ENCODE measurements around the gene PCDHB13. TPM values are rescaled to one million over a fixed set of nuclear protein-coding genes. Genes with fewer than 3 reads are reported as not detected.
"Not testable (repeated sequence)": the region's sequence is repeated elsewhere in the genome, so short reads cannot be mapped to it uniquely, and the experiment has no call there.

PCDHB13 gene
- not detected in 2 replicates for total RNA-seq (2014; rRNA removed; shearing (Covaris generic))

DNA sequence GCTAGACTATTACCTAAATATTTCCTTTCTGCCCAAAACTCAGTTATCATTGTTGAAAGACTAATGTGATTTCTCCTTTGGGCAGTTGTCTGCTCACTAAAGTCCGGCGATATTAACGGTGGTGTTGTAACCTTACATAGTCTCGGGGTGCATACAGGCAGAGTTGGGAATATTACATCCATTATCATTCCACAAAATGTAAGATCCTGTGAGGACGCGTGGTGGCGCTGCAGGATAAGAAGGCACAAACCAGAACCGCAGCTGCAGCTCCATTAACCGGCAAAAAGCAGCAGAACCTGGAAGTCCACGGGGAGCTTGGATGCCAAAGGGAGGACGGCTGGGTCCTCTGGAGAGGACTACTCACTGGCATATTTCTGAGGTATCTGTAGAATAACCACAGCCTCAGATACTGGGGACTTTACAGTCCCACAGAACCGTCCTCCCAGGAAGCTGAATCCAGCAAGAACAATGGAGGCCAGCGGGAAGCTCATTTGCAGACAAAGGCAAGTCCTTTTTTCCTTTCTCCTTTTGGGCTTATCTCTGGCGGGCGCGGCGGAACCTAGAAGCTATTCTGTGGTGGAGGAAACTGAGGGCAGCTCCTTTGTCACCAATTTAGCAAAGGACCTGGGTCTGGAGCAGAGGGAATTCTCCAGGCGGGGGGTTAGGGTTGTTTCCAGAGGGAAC, at the start of gene PCDHB13:
Gene PCDHB13 (plus strand): TSS at position 264 of the 684 bp plus-strand sequence. CDS start 205 bp downstream, at position 469.
- peak; percentile 17 for DNase-seq (ENCODE audit: low spot score)
- in situ Hi-C loops (cut with HindIII; ENCODE audit: low sequenced_read_pairs): not testable (repeated sequence)

DNA sequence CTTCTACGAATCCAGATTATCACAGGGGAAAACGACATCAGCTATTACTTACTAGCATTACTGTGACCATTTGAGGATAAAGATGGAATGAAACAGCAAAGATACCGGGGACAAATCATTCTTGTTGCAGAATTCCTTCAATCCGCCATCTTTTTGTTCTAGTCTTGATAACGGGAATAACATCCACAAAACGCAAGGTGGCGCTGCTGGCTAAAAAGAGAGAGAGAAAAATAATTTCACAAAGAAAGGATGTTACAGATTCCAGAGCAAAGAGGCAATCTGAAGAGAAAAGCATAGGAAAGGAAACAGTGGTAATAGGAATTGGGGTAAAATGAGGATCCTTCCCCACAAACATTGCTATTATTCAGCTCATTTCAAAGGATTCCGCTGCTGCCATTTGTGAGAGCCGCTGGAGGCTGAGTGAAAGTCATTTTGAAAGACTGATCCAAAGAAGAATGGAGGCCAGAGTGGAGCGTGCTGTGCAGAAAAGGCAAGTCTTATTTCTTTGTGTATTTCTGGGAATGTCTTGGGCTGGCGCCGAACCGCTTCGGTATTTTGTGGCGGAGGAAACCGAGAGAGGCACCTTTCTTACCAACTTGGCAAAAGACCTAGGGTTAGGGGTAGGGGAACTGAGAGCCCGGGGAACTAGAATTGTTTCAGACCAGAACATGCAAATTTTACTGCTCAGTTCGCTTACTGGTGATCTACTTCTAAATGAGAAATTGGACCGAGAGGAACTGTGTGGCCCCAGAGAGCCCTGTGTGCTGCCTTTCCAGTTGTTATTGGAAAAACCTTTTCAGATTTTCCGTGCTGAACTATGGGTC, 41.1 kb upstream of the PCDHB13 start, which contains the start of gene PCDHB7:
Gene PCDHB7 (plus strand): TSS at position 264 of the 824 bp plus-strand sequence. CDS start 192 bp downstream, at position 456.
- in situ Hi-C loops (cut with HindIII; ENCODE audit: low sequenced_read_pairs): no loop called here
- peak; percentile 30 for DNase-seq (ENCODE audit: low spot score)

DNA sequence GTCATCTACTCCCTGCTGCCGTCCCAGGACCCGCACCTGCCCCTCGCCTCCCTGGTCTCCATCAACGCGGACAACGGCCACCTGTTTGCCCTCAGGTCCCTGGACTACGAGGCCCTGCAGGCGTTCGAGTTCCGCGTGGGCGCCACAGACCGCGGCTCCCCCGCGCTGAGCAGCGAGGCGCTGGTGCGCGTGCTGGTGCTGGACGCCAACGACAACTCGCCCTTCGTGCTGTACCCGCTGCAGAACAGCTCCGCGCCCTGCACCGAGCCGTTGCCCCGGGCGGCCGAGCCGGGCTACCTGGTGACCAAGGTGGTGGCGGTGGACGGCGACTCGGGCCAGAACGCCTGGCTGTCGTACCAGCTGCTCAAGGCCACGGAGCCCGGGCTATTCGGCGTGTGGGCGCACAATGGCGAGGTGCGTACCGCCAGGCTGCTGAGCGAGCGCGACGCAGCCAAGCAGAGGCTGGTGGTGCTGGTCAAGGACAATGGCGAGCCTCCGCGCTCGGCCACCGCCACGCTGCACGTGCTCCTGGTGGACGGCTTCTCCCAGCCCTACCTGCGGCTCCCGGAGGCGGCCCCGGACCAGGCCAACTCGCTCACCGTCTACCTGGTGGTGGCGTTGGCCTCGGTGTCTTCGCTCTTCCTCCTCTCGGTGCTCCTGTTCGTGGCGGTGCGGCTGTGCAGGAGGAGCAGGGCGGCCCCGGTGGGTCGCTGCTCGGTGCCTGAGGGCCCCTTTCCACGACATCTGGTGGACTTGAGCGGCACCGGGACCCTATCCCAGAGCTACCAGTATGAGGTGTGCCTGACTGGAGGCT, 39.2 kb upstream of the PCDHB13 start:
- in situ Hi-C loops (cut with HindIII; ENCODE audit: low sequenced_read_pairs): loop anchor here (25.0 kb wide), 1 partner anchor 388 kb away; no protein-coding TSS in a partner anchor
- DNase-seq (ENCODE audit: low spot score): not testable (repeated sequence)

DNA sequence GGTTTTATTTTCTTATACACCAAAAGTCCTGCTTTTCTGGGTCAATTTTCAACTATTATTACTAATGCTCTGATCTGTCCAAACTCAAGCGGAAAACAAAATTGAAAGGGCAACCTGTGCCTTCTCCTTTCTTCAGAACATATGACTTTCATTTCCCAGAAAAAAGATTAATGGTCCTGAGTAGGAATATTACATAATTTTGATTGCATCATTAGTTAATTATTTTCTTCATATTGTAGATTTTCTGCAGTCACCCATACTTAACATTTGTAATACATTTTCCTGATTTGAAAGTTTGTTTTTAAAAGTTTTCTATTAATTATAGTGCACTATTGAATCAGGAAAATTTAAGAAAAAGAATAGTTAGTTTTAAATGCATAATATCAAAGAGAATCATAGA, 37.8 kb upstream of the PCDHB13 start:
- no peak for DNase-seq (ENCODE audit: low spot score)
- in situ Hi-C loops (cut with HindIII; ENCODE audit: low sequenced_read_pairs): loop anchor here (25.0 kb wide), 1 partner anchor 386 kb away; no protein-coding TSS in a partner anchor

DNA sequence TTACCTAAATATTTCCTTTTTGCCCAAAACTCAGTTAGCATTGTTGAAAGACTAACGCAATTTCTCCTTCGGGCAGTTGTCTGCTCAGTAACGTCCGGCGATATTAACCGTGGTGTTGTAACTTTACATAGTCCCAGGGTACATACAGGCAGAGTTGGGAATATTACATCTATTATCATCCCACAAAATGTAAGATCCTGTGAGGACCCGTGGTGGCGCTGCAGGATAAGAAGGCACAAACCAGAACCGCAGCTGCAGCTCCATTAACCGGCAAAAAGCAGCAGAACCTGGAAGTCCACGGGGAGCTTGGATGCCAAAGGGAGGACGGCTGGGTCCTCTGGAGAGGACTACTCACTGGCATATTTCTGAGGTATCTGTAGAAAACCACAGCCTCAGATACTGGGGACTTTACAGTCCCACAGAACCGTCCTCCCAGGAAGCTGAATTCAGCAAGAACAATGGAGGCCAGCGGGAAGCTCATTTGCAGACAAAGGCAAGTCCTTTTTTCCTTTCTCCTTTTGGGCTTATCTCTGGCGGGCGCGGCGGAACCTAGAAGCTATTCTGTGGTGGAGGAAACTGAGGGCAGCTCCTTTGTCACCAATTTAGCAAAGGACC, 36.0 kb upstream of the PCDHB13 start, which contains the start of gene PCDHB8:
Gene PCDHB8 (plus strand): TSS at position 214 of the 615 bp plus-strand sequence. CDS start 245 bp downstream, at position 459.
- not testable (repeated sequence) for DNase-seq (ENCODE audit: low spot score)
- in situ Hi-C loops (cut with HindIII; ENCODE audit: low sequenced_read_pairs): loop anchor here (25.0 kb wide), 1 partner anchor 385 kb away; no protein-coding TSS in a partner anchor

DNA sequence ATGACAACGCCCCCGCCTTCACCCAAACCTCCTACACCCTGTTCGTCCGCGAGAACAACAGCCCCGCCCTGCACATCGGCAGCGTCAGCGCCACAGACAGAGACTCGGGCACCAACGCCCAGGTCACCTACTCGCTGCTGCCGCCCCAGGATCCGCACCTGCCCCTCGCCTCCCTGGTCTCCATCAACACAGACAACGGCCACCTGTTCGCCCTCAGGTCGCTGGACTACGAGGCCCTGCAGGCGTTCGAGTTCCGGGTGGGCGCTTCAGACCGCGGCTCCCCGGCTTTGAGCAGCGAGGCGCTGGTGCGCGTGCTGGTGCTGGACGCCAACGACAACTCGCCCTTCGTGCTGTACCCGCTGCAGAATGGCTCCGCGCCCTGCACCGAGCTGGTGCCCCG, 34.3 kb upstream of the PCDHB13 start:
- not testable (repeated sequence) for DNase-seq (ENCODE audit: low spot score)
- in situ Hi-C loops (cut with HindIII; ENCODE audit: low sequenced_read_pairs): loop anchor here (25.0 kb wide), 1 partner anchor 383 kb away; no protein-coding TSS in a partner anchor

DNA sequence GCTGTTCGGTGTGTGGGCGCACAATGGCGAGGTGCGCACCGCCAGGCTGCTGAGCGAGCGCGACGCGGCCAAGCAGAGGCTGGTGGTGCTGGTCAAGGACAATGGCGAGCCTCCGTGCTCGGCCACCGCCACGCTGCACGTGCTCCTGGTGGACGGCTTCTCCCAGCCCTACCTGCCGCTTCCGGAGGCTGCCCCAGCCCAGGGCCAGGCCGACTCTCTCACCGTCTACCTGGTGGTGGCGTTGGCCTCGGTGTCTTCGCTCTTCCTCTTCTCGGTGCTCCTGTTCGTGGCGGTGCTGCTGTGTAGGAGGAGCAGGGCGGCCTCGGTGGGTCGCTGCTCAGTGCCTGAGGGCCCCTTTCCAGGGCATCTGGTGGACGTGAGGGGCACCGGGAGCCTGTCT, 33.8 kb upstream of the PCDHB13 start:
- not testable (repeated sequence) for DNase-seq (ENCODE audit: low spot score)
- in situ Hi-C loops (cut with HindIII; ENCODE audit: low sequenced_read_pairs): loop anchor here (25.0 kb wide), 1 partner anchor 382 kb away; no protein-coding TSS in a partner anchor

DNA sequence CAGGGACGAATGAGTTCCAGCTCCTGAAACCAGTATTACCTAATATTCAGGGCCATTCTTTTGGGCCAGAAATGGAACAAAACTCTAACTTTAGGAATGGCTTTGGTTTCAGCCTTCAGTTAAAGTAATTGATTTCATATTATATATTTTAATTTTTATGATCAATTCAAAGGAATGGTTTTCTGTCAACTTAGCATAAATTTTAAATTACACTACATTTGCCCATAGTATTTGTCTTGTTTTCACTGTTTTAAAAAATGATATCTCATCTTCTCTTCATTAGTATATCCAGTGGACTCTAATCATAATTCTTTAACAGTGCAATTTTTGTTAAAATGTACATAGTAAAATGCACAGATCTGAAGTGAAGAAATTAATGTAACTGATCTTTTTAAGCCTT, 33.4 kb upstream of the PCDHB13 start:
- no peak for DNase-seq (ENCODE audit: low spot score)
- in situ Hi-C loops (cut with HindIII; ENCODE audit: low sequenced_read_pairs): loop anchor here (25.0 kb wide), 1 partner anchor 382 kb away; no protein-coding TSS in a partner anchor

DNA sequence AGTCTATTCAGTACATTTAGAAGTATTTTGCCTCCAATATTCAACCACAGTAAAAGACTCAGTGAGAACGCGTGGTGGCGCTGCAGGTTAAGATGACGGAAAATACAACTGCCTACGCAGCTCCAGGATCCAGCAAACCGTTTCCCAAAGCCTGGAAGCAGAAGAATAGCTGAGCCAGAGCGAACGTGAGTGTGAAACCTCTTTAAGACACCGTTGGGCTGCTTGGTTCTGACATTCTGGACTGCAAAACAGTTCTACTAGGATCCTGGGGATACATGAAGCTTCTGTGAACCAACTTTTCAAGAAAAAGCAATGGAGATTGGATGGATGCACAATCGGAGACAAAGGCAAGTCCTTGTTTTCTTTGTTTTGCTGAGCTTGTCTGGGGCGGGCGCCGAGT, 31.5 kb upstream of the PCDHB13 start, which contains the start of gene PCDHB16:
Gene PCDHB16 (plus strand): TSS at position 140 of the 400 bp plus-strand sequence. CDS start 173 bp downstream, at position 313.
- in situ Hi-C loops (cut with HindIII; ENCODE audit: low sequenced_read_pairs): loop anchor here (25.0 kb wide), 1 partner anchor 380 kb away; no protein-coding TSS in a partner anchor
- peak; percentile 72 for DNase-seq (ENCODE audit: low spot score)

DNA sequence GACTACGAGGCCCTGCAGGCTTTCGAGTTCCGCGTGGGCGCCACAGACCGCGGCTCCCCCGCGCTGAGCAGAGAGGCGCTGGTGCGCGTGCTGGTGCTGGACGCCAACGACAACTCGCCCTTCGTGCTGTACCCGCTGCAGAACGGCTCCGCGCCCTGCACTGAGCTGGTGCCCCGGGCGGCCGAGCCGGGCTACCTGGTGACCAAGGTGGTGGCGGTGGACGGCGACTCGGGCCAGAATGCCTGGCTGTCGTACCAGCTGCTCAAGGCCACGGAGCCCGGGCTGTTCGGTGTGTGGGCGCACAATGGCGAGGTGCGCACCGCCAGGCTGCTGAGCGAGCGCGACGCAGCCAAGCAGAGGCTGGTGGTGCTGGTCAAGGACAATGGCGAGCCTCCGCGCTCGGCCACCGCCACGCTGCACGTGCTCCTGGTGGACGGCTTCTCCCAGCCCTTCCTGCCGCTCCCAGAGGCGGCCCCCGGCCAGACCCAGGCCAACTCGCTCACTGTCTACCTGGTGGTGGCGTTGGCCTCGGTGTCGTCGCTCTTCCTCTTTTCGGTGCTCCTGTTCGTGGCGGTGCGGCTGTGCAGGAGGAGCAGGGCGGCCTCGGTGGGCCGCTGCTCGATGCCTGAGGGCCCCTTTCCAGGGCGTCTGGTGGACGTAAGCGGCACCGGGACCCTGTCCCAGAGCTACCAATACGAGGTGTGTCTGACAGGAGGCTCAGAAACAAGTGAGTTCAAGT, 29.4 kb upstream of the PCDHB13 start:
- not testable (repeated sequence) for DNase-seq (ENCODE audit: low spot score)
- in situ Hi-C loops (cut with HindIII; ENCODE audit: low sequenced_read_pairs): loop anchor here (25.0 kb wide), 1 partner anchor 378 kb away; no protein-coding TSS in a partner anchor

DNA sequence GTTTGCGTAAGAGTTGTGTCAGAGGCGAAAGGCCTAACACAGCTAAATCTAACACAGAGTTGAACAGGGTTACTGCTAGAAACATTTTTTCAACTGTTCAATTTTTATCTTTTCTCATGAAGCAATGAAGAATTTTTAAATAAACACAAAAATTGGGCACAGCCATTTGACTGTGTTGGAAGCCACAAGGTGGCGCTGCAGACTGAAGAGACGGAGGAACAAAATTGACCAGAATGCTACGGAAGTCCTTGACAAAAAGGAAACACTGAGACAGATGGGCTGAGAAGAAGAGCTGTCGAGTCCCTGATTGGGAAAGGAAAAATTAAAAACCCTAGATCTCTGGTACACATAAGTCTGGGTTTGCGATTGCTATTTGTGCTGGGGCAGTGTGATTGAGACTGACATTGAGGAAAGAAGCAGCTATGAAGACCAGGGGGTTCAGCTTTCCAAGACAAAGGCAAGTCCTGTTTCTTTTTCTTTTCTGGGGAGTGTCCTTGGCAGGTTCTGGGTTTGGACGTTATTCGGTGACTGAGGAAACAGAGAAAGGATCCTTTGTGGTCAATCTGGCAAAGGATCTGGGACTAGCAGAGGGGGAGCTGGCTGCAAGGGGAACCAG, 26.7 kb upstream of the PCDHB13 start, which contains the start of gene PCDHB9:
Gene PCDHB9 (plus strand): TSS at position 265 of the 616 bp plus-strand sequence. CDS start 158 bp downstream, at position 423.
- in situ Hi-C loops (cut with HindIII; ENCODE audit: low sequenced_read_pairs): loop anchor here (25.0 kb wide), 1 partner anchor 375 kb away; no protein-coding TSS in a partner anchor
- peak; percentile 34 for DNase-seq (ENCODE audit: low spot score)

DNA sequence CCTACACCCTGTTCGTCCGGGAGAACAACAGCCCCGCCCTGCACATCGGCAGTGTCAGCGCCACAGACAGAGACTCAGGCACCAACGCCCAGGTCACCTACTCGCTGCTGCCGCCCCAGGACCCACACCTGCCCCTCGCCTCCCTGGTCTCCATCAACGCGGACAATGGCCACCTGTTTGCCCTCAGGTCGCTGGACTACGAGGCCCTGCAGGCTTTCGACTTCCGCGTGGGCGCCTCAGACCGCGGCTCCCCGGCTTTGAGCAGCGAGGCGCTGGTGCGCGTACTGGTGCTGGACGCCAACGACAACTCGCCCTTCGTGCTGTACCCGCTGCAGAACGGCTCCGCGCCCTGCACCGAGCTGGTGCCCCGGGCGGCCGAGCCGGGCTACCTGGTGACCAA, 25.0 kb upstream of the PCDHB13 start:
- not testable (repeated sequence) for DNase-seq (ENCODE audit: low spot score)
- in situ Hi-C loops (cut with HindIII; ENCODE audit: low sequenced_read_pairs): loop anchor here (25.0 kb wide), 1 partner anchor 374 kb away; no protein-coding TSS in a partner anchor

DNA sequence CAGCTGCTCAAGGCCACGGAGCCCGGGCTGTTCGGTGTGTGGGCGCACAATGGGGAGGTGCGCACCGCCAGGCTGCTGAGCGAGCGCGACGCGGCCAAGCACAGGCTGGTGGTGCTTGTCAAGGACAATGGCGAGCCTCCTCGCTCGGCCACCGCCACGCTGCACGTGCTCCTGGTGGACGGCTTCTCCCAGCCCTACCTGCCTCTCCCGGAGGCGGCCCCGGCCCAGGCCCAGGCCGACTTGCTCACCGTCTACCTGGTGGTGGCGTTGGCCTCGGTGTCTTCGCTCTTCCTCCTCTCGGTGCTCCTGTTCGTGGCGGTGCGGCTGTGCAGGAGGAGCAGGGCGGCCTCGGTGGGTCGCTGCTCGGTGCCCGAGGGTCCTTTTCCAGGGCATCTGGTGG, 24.6 kb upstream of the PCDHB13 start:
- DNase-seq (ENCODE audit: low spot score): not testable (repeated sequence)
- in situ Hi-C loops (cut with HindIII; ENCODE audit: low sequenced_read_pairs): loop anchor here (25.0 kb wide), 1 partner anchor 373 kb away; no protein-coding TSS in a partner anchor

DNA sequence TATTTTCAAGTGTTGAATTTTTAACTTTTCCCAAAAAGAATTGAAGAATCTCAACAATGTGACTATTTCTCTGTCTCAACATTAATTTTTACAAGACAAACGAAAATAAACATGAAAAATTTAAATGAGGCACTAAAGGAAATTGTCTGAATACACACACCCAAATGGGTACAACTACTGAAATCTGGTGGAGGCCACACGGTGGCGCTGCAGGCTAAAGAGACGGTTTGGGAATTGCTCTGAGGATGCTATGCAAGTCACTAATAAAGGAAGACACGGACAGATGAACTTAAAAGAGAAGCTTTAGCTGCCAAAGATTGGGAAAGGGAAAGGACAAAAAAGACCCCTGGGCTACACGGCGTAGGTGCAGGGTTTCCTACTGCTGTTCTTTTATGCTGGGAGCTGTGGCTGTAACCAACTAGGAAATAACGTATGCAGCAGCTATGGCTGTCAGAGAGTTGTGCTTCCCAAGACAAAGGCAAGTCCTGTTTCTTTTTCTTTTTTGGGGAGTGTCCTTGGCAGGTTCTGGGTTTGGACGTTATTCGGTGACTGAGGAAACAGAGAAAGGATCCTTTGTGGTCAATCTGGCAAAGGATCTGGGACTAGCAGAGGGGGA, 21.5 kb upstream of the PCDHB13 start, which contains the start of gene PCDHB10:
Gene PCDHB10 (plus strand): TSS at position 244 of the 616 bp plus-strand sequence. CDS start 200 bp downstream, at position 444.
- in situ Hi-C loops (cut with HindIII; ENCODE audit: low sequenced_read_pairs): loop anchor here (25.0 kb wide), 1 partner anchor 370 kb away; no protein-coding TSS in a partner anchor
- DNase-seq (ENCODE audit: low spot score): peak; percentile 57

DNA sequence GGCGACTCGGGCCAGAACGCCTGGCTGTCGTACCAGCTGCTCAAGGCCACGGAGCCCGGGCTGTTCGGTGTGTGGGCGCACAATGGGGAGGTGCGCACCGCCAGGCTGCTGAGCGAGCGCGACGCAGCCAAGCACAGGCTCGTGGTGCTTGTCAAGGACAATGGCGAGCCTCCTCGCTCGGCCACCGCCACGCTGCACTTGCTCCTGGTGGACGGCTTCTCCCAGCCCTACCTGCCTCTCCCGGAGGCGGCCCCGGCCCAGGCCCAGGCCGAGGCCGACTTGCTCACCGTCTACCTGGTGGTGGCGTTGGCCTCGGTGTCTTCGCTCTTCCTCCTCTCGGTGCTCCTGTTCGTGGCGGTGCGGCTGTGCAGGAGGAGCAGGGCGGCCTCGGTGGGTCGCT, 19.4 kb upstream of the PCDHB13 start:
- in situ Hi-C loops (cut with HindIII; ENCODE audit: low sequenced_read_pairs): loop anchor here (25.0 kb wide), 1 partner anchor 368 kb away; no protein-coding TSS in a partner anchor
- not testable (repeated sequence) for DNase-seq (ENCODE audit: low spot score)

DNA sequence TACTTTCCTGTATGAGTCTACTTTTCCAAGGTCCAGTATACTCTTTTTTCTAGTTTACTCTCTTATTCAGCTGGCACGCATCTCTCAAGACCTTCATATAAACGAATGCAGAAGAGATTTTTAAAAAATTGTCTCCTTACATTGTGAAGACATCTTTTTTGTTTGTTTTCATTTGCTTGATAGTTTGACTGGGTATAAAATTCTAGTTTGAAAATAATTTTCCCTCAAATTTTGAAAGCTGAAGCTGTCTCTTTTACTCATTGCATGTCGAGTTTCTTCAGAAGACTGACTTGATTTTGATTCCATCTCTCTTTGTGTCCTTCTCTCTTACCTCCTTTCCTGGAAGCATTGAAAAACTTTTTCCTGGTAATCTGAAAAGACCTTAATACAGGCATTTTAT, 17.4 kb upstream of the PCDHB13 start:
- in situ Hi-C loops (cut with HindIII; ENCODE audit: low sequenced_read_pairs): loop anchor here (25.0 kb wide), 1 partner anchor 366 kb away; no protein-coding TSS in a partner anchor

More for the DNA sequence above, 17.4 kb upstream of the PCDHB13 start:
- DNase-seq (ENCODE audit: low spot score): no peak
